ENCODE measurements around the gene PNPLA7. TPM values are rescaled to one million over a fixed set of nuclear protein-coding genes. Genes with fewer than 3 reads are reported as not detected.

The PNPLA7 gene
- total and polyA plus RNA-seq, 10 of the 15 experiments (the other 5 are each of a cell fraction or from before 2014, with no cell fraction given) = 0.04 to 0.85 (median 0.19) TPM; not detected in 1

DNA sequence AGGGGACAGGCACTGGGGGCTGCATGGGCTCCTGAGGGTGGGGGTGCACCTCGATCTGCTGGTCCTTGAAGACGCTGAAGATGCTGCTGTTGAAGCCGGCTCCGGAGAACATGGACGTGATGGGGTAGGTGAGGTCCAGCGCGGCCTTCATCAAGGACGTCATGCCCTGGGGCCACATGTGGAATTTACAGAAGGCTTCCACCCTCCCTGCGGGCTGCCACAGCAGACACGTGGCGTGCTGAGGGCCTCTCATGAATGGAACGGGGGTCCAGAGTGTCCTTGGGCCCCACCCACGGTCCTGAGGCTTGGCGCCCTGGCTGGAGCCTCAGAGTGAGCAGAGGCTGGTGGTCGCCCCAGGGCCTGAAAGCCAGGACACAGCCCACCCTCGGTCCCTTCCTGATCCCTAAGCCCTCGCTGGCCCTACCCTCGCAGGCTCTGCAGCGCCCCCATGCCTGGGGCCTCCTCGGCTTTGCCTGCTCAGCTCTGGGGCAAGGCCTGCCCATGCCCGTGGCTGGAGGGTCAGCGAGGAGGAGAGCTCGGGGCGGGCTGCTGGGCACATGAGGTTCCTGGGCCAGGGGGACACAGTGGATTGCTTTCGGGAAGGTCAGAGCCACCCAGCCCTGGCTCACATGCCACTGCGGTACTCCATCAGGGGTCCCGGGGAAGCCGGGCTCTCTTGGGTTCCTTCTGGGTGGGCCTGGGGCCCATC is 85.8 kb downstream of the PNPLA7 start:
- no peaks in the 10 kb centered on the region for H3K79me2 ChIP-seq (ENCODE audit: control insufficient read depth, insufficient read depth, low read length)
- in situ Hi-C loops (cut with MboI) (no loop called here), intact Hi-C loops (cut with micrococcal nuclease; ENCODE audit: unreplicated experiment) (loop anchor here (10.0 kb wide), 1 partner anchor 60 kb away; no protein-coding TSS in a partner anchor)
- H3K4me3 ChIP-seq = no peak overlapping the region
- BruUV-seq (replicated peaks) = no TSS peak
- H3K9me3 ChIP-seq (replicated peaks; ENCODE audit: control insufficient read depth, insufficient read depth, low read length) = no peaks in the 10 kb centered on the region
- H3K9ac ChIP-seq (ENCODE audit: control insufficient read depth, insufficient read depth, low read length) = no peak overlapping the region
- CTCF ChIA-PET = no interaction called here
- TF ChIP-seq PAX8 (IDR thresholded peaks at IDR 0.05) (no peak), TARDBP (IDR thresholded peaks at IDR 0.05; ENCODE audit: borderline replicate concordance) (no peak), MEF2A (IDR thresholded peaks at IDR 0.05; ENCODE audit: insufficient read depth, low read depth, low read length) (no peak), HCFC1 (IDR thresholded peaks at IDR 0.05; ENCODE audit: low read length) (no peak), SPI1 (IDR thresholded peaks at IDR 0.05; ENCODE audit: borderline replicate concordance, insufficient read depth, low read depth, low read length) (no peak), SREBF2 (IDR thresholded peaks at IDR 0.05; ENCODE audit: low read length) (no peak), KDM1A (IDR thresholded peaks at IDR 0.05; ENCODE audit: borderline replicate concordance) (no peak), LARP7 (IDR thresholded peaks at IDR 0.05) (no peak), SRF (IDR thresholded peaks at IDR 0.05; ENCODE audit: low read depth in 2 of 2, low read length in 2 of 2) (no peak), ASH2L (IDR thresholded peaks at IDR 0.05; ENCODE audit: borderline replicate concordance, low read depth) (no peak)
- H4K20me1 ChIP-seq (ENCODE audit: control insufficient read depth, insufficient read depth) = no peaks in the 10 kb centered on the region
- RAD21 ChIA-PET (ENCODE audit: unreplicated experiment) = no interaction called here
- ATAC-seq (no peak), FAIRE-seq (no peak), DNase-seq (ENCODE audit: low read depth, low spot score) (no peak)
- no peaks in the 10 kb centered on the region for H3K36me3 ChIP-seq (ENCODE audit: control insufficient read depth in 2 of 2, insufficient read depth in 2 of 2, low read length in 1 of 2)
- H3K27me3 ChIP-seq (replicated peaks in 1 of 2; ENCODE audit: control insufficient read depth in 2 of 2, insufficient read depth in 2 of 2, low read length in 1 of 2) = no peaks in the 10 kb centered on the region
- H3K27ac ChIP-seq (ENCODE audit: control insufficient read depth, insufficient read depth) = no peak overlapping the region
- SMC1A ChIA-PET (ENCODE audit: uncharacterized antibody, unreplicated experiment) = no interaction called here
- POLR2A ChIA-PET = no interaction called here
- WGBS (ENCODE audit: insufficient coverage, insufficient replicate concordance, low lambda C conversion rate, missing lambda C conversion rate) = 57% methylated on average over 28 of the region's 28 CpGs
- H3K4me2 ChIP-seq (ENCODE audit: control insufficient read depth, insufficient read depth) = no peak overlapping the region
- no peak overlapping the region for H2AFZ ChIP-seq (ENCODE audit: control insufficient read depth, low read depth, low read length)
- peaks cover 20% of the 10 kb centered on the region for H3K4me1 ChIP-seq (ENCODE audit: control insufficient read depth, insufficient read depth, low read length)

All from GM12878 (cell line).